SK-N-SH (cell line): ENCODE measurements around the gene ZIC5.

Source experiments
- EP300 ChIP-seq, 2 experiments: IDR thresholded peaks; 2 replicates each; pipeline versions ENCODE4 v1.4.0 to v1.6.1; 2012; ENCODE audit warnings: borderline replicate concordance in 1 of 2, low read depth in 1 of 2, low read length in 1 of 2
- FOXJ3 ChIP-seq: sonication (generic); formaldehyde crosslinking; IDR thresholded peaks from 2 replicates; pipeline ENCODE4 v1.5.1; 2020; ENCODE audit warnings: mild to moderate bottlenecking, missing genetic modification reagents
- POLR2AphosphoS5 ChIP-seq: IDR thresholded peaks from 2 replicates; pipeline ENCODE4 v1.6.1; 2012; ENCODE audit warnings: low read depth, low read length
- RFX5 ChIP-seq: IDR thresholded peaks from 2 replicates; pipeline ENCODE4 v1.6.1; 2012; ENCODE audit warnings: mild to moderate bottlenecking, improper control_type of control experiment, low read length
- TF ChIP-seq, protein P1 (sequence below): fragments of 200-600 bp; sonication (generic); IDR thresholded peaks from 2 replicates; pipeline ENCODE4 v1.6.1; 2017; ENCODE audit warnings: antibody characterized with exemption, mild to moderate bottlenecking, moderate library complexity

DNA sequence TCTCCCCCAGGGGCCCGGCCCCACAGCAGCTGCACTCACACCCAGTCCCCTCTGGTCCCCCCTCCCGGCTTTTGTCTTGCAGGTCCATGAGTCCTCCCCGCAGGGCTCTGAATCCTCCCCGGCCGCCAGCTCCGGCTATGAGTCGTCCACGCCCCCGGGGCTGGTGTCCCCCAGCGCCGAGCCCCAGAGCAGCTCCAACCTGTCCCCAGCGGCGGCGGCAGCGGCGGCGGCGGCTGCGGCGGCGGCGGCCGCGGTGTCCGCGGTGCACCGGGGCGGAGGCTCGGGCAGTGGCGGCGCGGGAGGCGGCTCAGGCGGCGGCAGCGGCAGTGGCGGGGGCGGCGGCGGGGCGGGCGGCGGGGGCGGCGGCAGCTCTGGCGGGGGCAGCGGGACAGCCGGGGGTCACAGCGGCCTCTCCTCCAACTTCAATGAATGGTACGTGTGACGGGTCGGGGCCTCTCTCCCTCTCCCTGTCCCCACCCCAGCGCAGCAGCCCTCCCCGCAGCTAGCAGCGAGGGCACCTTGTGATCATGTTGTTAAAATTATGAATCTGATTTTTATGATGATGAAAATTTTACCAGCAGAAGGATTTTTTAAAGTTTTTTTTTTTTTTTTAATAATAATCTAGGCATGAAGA is 13.8 kb upstream of the ZIC5 start:
- TF ChIP-seq EP300 (IDR thresholded peaks at IDR 0.05; ENCODE audit: borderline replicate concordance in 1 of 2, low read depth in 1 of 2, low read length in 1 of 2): no peak
- TF ChIP-seq POLR2AphosphoS5: no peak
- no peak for TF ChIP-seq RFX5
- TF ChIP-seq FOXJ3: no peak
- TF ChIP-seq, protein P1, sequence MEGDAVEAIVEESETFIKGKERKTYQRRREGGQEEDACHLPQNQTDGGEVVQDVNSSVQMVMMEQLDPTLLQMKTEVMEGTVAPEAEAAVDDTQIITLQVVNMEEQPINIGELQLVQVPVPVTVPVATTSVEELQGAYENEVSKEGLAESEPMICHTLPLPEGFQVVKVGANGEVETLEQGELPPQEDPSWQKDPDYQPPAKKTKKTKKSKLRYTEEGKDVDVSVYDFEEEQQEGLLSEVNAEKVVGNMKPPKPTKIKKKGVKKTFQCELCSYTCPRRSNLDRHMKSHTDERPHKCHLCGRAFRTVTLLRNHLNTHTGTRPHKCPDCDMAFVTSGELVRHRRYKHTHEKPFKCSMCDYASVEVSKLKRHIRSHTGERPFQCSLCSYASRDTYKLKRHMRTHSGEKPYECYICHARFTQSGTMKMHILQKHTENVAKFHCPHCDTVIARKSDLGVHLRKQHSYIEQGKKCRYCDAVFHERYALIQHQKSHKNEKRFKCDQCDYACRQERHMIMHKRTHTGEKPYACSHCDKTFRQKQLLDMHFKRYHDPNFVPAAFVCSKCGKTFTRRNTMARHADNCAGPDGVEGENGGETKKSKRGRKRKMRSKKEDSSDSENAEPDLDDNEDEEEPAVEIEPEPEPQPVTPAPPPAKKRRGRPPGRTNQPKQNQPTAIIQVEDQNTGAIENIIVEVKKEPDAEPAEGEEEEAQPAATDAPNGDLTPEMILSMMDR: no peak
